G401.6 (cell line): Measurements from ENCODE around the gene NSDHL.

Source experiments
- FAIRE-seq: peaks from 2 replicates; lab custom pipeline; 2012; peaks lifted over from hg19 to GRCh38; lab: Jason Lieb, UNC

The NSDHL gene

GRCh38 chrX:152915541-152916241, 84.8 kb downstream of the NSDHL start:
- FAIRE-seq = no peak

- FAIRE-seq = no peak
Measured at GRCh38 chrX:152917656-152918579, 87.1 kb downstream of the NSDHL start.

GRCh38 chrX:152918707-152919106, 87.8 kb downstream of the NSDHL start:
- FAIRE-seq = no peak
